Activated naive CD8-positive, alpha-beta T cell (primary cell): ENCODE data around the gene PROKR2.

ENCODE experiments used
- H3K27ac Mint-ChIP-seq: one replicate; pipeline ENCODE4 v1.8.0; 2021; ENCODE audit warnings: mixed read lengths
- H3K27me3 Mint-ChIP-seq: one replicate; pipeline ENCODE4 v1.8.0; 2021; ENCODE audit warnings: mixed read lengths
- H3K36me3 Mint-ChIP-seq: one replicate; pipeline ENCODE4 v1.8.0; 2021; ENCODE audit warnings: mixed read lengths
- H3K4me1 Mint-ChIP-seq: one replicate; pipeline ENCODE4 v1.8.0; 2021; ENCODE audit warnings: low read depth, mixed read lengths
- H3K4me3 Mint-ChIP-seq: one replicate; pipeline ENCODE4 v1.8.0; 2021; ENCODE audit warnings: mild to moderate bottlenecking, mixed read lengths
- H3K9me3 Mint-ChIP-seq: one replicate; pipeline ENCODE4 v1.8.0; 2021; ENCODE audit warnings: low read depth, mixed read lengths

Gene PROKR2

GRCh38 chr20:5315807-5316187, 957 bp downstream of the PROKR2 start:
- Mint-ChIP-seq H3K27ac (no peak overlapping the region), H3K36me3 (no peaks in the 10 kb centered on the region), H3K27me3 (peaks cover 35% of the 10 kb centered on the region), H3K4me1 (peaks cover 1% of the 10 kb centered on the region), H3K4me3 (no peak overlapping the region), H3K9me3 (peaks cover 3% of the 10 kb centered on the region)

- Mint-ChIP-seq H3K27me3 (peaks cover 32% of the 10 kb centered on the region), H3K27ac (no peak overlapping the region), H3K36me3 (peaks cover 3% of the 10 kb centered on the region), H3K9me3 (peaks cover 17% of the 10 kb centered on the region), H3K4me1 (peaks cover 1% of the 10 kb centered on the region), H3K4me3 (no peak overlapping the region)
Observed at GRCh38 chr20:5313916-5314315, 2.8 kb downstream of the PROKR2 start.

- peaks cover 22% of the 10 kb centered on the region for H3K9me3 Mint-ChIP-seq
- H3K4me1 Mint-ChIP-seq = peaks cover 1% of the 10 kb centered on the region
- no peak overlapping the region for H3K27ac Mint-ChIP-seq
- H3K4me3 Mint-ChIP-seq = no peak overlapping the region
- peaks cover 23% of the 10 kb centered on the region for H3K27me3 Mint-ChIP-seq
- peaks cover 3% of the 10 kb centered on the region for H3K36me3 Mint-ChIP-seq
Observed at GRCh38 chr20:5312518-5312917, 4.2 kb downstream of the PROKR2 start.

GRCh38 chr20:5309971-5310370, 6.8 kb downstream of the PROKR2 start:
- no peaks in the 10 kb centered on the region for H3K4me1 Mint-ChIP-seq
- H3K9me3 Mint-ChIP-seq = peaks cover 32% of the 10 kb centered on the region
- H3K4me3 Mint-ChIP-seq = no peak overlapping the region
- no peak overlapping the region for H3K27ac Mint-ChIP-seq
- H3K36me3 Mint-ChIP-seq = peaks cover 5% of the 10 kb centered on the region
- H3K27me3 Mint-ChIP-seq = peaks cover 19% of the 10 kb centered on the region

- H3K36me3 Mint-ChIP-seq = no peaks in the 10 kb centered on the region
- no peaks in the 10 kb centered on the region for H3K9me3 Mint-ChIP-seq
Observed at GRCh38 chr20:5298811-5299210, 17.9 kb downstream of the PROKR2 start.

GRCh38 chr20:5297280-5298004, 19.3 kb downstream of the PROKR2 start:
- Mint-ChIP-seq H3K27ac (no peak overlapping the region), H3K4me1 (peaks cover 12% of the 10 kb centered on the region), H3K36me3 (no peaks in the 10 kb centered on the region), H3K9me3 (no peaks in the 10 kb centered on the region), H3K27me3 (peaks cover 22% of the 10 kb centered on the region), H3K4me3 (no peak overlapping the region)

More at GRCh38 chr20:5298811-5299210, 17.9 kb downstream of the PROKR2 start:
- Mint-ChIP-seq H3K4me3 (no peak overlapping the region), H3K27ac (no peak overlapping the region), H3K27me3 (peaks cover 25% of the 10 kb centered on the region), H3K4me1 (peaks cover 12% of the 10 kb centered on the region)

- peaks cover 5% of the 10 kb centered on the region for H3K27me3 Mint-ChIP-seq
- H3K9me3 Mint-ChIP-seq = peaks cover 3% of the 10 kb centered on the region
- no peak overlapping the region for H3K27ac Mint-ChIP-seq
- H3K4me3 Mint-ChIP-seq = no peak overlapping the region
- no peaks in the 10 kb centered on the region for H3K36me3 Mint-ChIP-seq
- no peaks in the 10 kb centered on the region for H3K4me1 Mint-ChIP-seq
Observed at GRCh38 chr20:5290596-5290995, 26.2 kb downstream of the PROKR2 start.

- H3K9me3 Mint-ChIP-seq = peaks cover 8% of the 10 kb centered on the region
- H3K27ac Mint-ChIP-seq = no peak overlapping the region
- H3K27me3 Mint-ChIP-seq = peaks cover 21% of the 10 kb centered on the region
- no peaks in the 10 kb centered on the region for H3K36me3 Mint-ChIP-seq
- H3K4me1 Mint-ChIP-seq = no peaks in the 10 kb centered on the region
- H3K4me3 Mint-ChIP-seq = no peak overlapping the region
Observed at GRCh38 chr20:5282561-5282960, 34.2 kb downstream of the PROKR2 start.

- Mint-ChIP-seq H3K9me3 (peaks cover 8% of the 10 kb centered on the region), H3K4me3 (no peak overlapping the region), H3K27me3 (peaks cover 24% of the 10 kb centered on the region), H3K27ac (no peak overlapping the region), H3K36me3 (no peaks in the 10 kb centered on the region), H3K4me1 (no peaks in the 10 kb centered on the region)
Observed at GRCh38 chr20:5279661-5280060, 37.1 kb downstream of the PROKR2 start.

- Mint-ChIP-seq H3K36me3 (no peaks in the 10 kb centered on the region), H3K4me1 (no peaks in the 10 kb centered on the region), H3K9me3 (no peaks in the 10 kb centered on the region), H3K4me3 (no peak overlapping the region), H3K27ac (no peak overlapping the region), H3K27me3 (peaks cover 2% of the 10 kb centered on the region)
Observed at GRCh38 chr20:5272268-5272667, 44.5 kb downstream of the PROKR2 start.

GRCh38 chr20:5270603-5271002, 46.2 kb downstream of the PROKR2 start:
- H3K9me3 Mint-ChIP-seq = no peaks in the 10 kb centered on the region
- H3K36me3 Mint-ChIP-seq = no peaks in the 10 kb centered on the region
- no peaks in the 10 kb centered on the region for H3K4me1 Mint-ChIP-seq
- H3K27ac Mint-ChIP-seq = no peak overlapping the region
- H3K4me3 Mint-ChIP-seq = no peak overlapping the region
- H3K27me3 Mint-ChIP-seq = peaks cover 6% of the 10 kb centered on the region

GRCh38 chr20:5268449-5268848, 48.3 kb downstream of the PROKR2 start:
- Mint-ChIP-seq H3K4me1 (no peaks in the 10 kb centered on the region), H3K4me3 (no peak overlapping the region), H3K27me3 (peaks cover 10% of the 10 kb centered on the region), H3K9me3 (no peaks in the 10 kb centered on the region), H3K27ac (no peak overlapping the region), H3K36me3 (no peaks in the 10 kb centered on the region)

- Mint-ChIP-seq H3K36me3 (no peaks in the 10 kb centered on the region), H3K9me3 (no peaks in the 10 kb centered on the region), H3K27ac (no peak overlapping the region), H3K27me3 (peaks cover 10% of the 10 kb centered on the region), H3K4me3 (no peak overlapping the region), H3K4me1 (no peaks in the 10 kb centered on the region)
Observed at GRCh38 chr20:5267092-5267491, 49.7 kb downstream of the PROKR2 start.
